Adipose tissue (tissue), 3 donors: Measurements from ENCODE around the gene EEF1AKMT2. TPM values are rescaled to one million over a fixed set of nuclear protein-coding genes. Genes with fewer than 3 reads are reported as not detected.
"Not testable (repeated sequence)": the region's sequence is repeated elsewhere in the genome, so short reads cannot be mapped to it uniquely, and the experiment has no call there.

Experiments used
- H3K27ac ChIP-seq: one replicate; pipeline ENCODE4 v1.5.1; 2013; ENCODE audit warnings: low read depth, low read length
- WGBS, 3 donors: extraction: QIAGEN DNeasy Blood & Tissue Kit; methylation state at CpG; one replicate each; pipeline ENCODE4 v1.1.7; 2013; 5-methylcytosine and 5-hydroxymethylcytosine counted together
- polyA plus RNA-seq, 3 donors: library from polyadenylated mRNA; stranded (reverse); fragments of 200-250 nt; gene quantifications; one replicate each; pipeline ENCODE4 v1.2.3, GENCODE V29; 2013
- donor health status: healthy with polysubstance abuse.
- donor health status: Bipolar disorder and iron deficiency.
- donor health status: healthy.

EEF1AKMT2 gene
- 10 to 100 TPM in 1 of 3 donors, 1 to 10 TPM in 2; 7.4 to 10.3 (median 9.2) TPM for polyA plus RNA-seq

DNA sequence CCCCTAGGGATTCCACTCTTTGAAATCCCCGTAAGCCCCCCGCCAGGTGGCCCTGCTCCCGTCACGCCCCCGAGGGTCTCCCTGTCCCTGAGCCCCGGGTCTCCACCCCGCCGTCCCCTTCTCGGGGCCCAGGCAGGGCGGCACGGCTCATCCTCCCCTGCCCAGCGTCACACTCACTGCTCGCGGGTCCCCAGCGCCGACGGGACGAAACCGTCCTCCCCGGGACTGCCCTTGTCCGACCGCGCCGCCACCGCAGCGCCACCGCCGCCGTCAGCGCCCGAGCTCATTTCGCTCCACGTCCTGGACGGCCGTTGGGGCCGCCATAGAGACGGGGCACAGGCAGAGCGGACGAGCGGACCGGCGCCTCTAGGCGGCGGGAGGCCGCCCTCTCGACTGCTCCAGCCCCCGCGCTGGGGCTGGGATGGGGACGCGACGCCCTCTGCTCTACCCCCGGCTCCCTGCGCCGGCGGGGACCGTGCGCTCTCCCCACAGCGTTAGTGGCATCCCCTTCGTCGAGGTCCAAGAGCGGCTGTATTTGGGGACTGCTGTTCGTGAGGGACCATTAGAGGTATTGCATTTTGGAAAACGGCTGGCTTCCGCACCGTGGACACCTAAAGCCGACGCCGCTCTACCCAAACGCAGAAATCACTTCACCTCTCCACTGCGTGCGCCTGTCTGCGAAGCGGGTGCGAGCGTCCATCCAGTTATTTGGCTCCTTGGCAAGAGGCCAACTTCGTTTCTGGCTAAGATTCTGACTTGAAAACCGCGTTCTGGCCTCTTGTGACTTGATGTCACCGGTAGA is at the start of gene EEF1AKMT2:
Gene EEF1AKMT2 (minus strand): TSS at position 341 of the 802 bp plus-strand sequence. CDS start 54 bp downstream, at position 287.
- WGBS, 3 donors: 0% methylated on average over 72 to 79 of the region's 79 CpGs
- H3K27ac ChIP-seq: peak within 1 kb of the TSS; percentile 44

GRCh38 chr10:124837687-124838086 is 46.0 kb upstream of the EEF1AKMT2 start:
- 77 to 93% (median 87%) methylated on average over 2 of the region's 2 CpGs for WGBS, 3 donors
- H3K27ac ChIP-seq: no peak overlapping the region

DNA sequence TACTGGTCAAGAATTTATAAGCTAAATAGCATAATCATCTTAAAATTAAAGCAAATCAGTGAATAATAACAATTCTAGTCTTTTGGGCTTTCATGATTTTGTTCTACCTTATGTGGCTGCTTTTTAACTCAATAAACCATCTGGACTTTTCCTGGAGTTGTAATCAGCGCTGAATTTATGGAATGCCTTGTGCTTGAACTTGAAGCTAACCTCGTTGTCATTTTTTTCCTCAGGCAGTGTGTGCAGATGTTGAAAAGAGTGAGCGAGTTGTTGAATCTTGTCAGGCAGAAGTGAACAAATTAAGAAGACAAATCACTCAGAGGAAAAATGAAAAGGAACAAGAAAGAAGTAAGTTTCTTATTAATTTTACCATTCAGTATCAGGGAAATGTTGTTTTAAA is 39.4 kb upstream of the EEF1AKMT2 start:
- WGBS, 3 donors: 88 to 90% (median 89%) methylated on average over 3 of the region's 3 CpGs
- H3K27ac ChIP-seq: no peak overlapping the region

DNA sequence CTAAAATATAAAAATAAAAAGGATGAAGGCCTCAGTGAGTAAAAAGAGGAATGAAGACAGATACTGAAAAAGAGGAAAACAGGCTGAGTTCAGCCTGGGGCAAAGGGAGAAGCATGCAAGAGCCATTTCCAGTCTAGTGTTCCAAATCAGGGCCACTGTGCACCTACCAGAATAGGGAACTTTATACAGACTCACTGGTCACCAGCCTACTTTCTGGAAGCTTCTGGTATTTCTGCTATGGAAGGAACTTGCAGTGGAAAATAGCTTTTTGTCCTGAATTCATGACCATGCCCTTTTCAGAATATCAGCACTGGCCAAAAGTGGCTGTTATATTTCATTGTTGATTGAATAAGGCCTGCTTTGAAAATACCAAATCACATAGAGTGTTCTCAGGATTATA is 38.8 kb upstream of the EEF1AKMT2 start:
- H3K27ac ChIP-seq: no peak overlapping the region

GRCh38 chr10:124829447-124830115 is 37.9 kb upstream of the EEF1AKMT2 start:
- H3K27ac ChIP-seq: no peak overlapping the region
- WGBS, 3 donors: 95% methylated on average over 8 of the region's 8 CpGs

- WGBS, 3 donors: 40 to 46% (median 42%) methylated on average over 3 of the region's 3 CpGs
- H3K27ac ChIP-seq: no peak overlapping the region
Observed at GRCh38 chr10:124827474-124827873, 35.8 kb upstream of the EEF1AKMT2 start.

- 96 to 98% (median 98%) methylated on average over 4 of the region's 4 CpGs for WGBS, 3 donors
Observed at GRCh38 chr10:124826262-124826661, 34.6 kb upstream of the EEF1AKMT2 start.

DNA sequence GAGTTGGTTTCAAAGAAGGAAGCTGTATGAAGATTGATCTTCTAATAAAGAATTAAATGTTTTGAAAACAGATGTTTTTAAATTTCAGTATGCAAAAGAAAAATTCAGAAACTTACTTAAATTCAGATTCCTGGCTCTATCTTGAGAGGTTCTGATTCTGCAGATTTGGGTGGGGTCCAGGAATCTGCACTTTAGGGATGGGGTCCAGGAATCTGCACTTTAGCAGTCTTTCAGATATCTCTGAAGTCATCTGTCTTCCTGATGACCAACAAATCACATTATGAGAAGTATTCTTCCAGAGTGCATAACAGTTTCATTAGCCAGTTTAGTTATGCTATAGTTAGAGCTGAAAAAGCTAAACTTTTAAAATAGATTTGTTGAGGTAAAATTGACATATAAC is 34.0 kb upstream of the EEF1AKMT2 start:
- no peak overlapping the region for H3K27ac ChIP-seq

More at GRCh38 chr10:124826262-124826661, 34.6 kb upstream of the EEF1AKMT2 start:
- H3K27ac ChIP-seq: no peak overlapping the region

DNA sequence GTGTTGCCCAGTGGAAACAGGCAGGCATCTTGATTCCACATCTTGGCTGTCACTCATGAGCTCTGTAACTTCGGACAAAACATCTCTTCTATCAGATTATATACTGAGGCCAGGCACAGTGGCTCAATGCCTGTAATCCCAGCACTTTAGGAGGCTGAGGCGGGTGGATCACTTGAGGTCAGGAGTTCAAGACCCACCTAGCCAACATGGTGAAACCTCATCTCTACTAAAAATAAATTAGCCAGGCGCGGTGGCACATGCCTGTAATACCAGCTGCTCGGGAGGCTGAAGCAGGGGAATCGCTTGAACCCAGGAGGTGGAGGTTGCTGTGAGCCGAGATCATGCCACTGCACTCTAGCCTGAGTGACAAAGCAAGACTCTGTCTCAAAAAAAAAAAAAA is 33.2 kb upstream of the EEF1AKMT2 start:
- not testable (repeated sequence) for H3K27ac ChIP-seq
- WGBS, 3 donors: 92 to 96% (median 95%) methylated on average over 7 of the region's 7 CpGs

DNA sequence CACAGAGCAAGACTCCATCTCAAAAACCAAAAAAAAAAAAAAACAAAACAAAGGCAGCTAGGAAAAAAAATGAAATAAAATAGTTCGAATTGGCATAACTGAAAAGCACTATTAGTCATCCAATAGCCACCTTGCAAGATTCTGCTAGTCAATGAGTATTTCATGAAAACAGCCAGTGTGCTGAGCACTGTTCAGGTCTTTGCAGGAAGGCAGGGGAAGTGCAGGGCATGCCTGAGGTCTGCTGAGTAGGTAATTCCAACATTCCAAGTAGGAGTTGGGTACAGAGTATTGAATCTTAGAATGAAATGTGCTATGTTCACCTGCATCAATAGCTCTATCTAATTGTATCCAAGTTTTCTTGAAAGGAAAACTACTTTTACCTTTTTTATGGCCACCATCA is 32.8 kb upstream of the EEF1AKMT2 start:
- WGBS, 3 donors: 88 to 96% (median 92%) methylated on average over 1 of the region's 1 CpG
- no peak overlapping the region for H3K27ac ChIP-seq

GRCh38 chr10:124821520-124821919 is 29.8 kb upstream of the EEF1AKMT2 start:
- H3K27ac ChIP-seq: no peak overlapping the region
- 84 to 99% (median 87%) methylated on average over 4 of the region's 4 CpGs for WGBS, 3 donors

- WGBS, 3 donors: 89 to 98% (median 96%) methylated on average over 2 of the region's 2 CpGs
- no peak overlapping the region for H3K27ac ChIP-seq
Observed at GRCh38 chr10:124820121-124820520, 28.4 kb upstream of the EEF1AKMT2 start.

DNA sequence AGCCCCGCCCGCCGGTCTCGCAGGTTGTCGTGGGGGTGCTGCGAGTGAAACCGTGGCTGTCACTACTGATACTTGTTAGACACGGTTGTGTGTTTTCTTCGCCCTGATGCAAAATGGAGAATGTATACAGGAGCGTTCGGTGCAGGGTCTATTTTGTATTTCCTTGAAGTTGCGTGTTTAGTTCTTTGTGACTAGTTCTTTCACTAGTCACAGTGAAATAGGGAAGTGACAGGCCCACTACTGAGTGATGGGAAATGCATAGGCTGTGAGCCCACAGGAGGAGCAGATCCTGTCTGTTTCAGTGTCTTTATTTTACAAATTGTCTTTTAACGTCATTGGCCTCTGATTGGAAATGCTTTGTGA is 10.6 kb upstream of the EEF1AKMT2 start:
- H3K27ac ChIP-seq: peak overlapping the region; percentile 44
- 0 to 1% (median 1%) methylated on average over 13 of the region's 13 CpGs for WGBS, 3 donors

GRCh38 chr10:124799211-124799610 is 7.5 kb upstream of the EEF1AKMT2 start:
- WGBS, 3 donors: 55 to 73% (median 69%) methylated on average over 4 of the region's 4 CpGs
- H3K27ac ChIP-seq: no peak overlapping the region

- no peak overlapping the region for H3K27ac ChIP-seq
- 49 to 71% (median 64%) methylated on average over 4 of the region's 4 CpGs for WGBS, 3 donors
Observed at GRCh38 chr10:124798781-124799180, 7.1 kb upstream of the EEF1AKMT2 start.

GRCh38 chr10:124798364-124798763 is 6.7 kb upstream of the EEF1AKMT2 start:
- no peak overlapping the region for H3K27ac ChIP-seq
- WGBS, 3 donors: 20 to 86% (median 82%) methylated on average over 1 of the region's 1 CpG

GRCh38 chr10:124792998-124793352 is 1.3 kb upstream of the EEF1AKMT2 start:
- WGBS, 3 donors: 95 to 98% (median 97%) methylated on average over 11 of the region's 11 CpGs
- H3K27ac ChIP-seq: no peak overlapping the region

DNA sequence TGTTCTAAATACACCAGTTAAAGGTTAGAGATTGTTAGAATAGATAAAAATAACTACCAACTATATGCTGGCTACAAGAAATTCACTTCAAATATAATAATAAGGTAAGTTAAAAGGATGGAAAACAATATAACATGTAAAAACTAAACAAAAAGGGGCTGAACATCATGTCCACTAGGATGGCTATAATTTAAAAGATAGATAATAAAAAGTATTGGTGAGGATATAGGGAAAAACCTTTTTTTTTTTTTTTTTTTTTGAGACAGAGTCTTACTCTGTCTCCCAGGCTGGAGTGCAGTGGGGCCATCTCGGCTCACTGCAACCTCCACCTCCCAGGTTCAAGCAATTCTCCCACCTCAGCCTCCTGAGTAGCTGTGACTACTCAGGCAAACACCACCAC is 8.8 kb downstream of the EEF1AKMT2 start:
- H3K27ac ChIP-seq: not testable (repeated sequence)
- 100% methylated on average over 1 of the region's 1 CpG for WGBS, 3 donors

- 93 to 98% (median 96%) methylated on average over 2 of the region's 2 CpGs for WGBS, 3 donors
- H3K27ac ChIP-seq: no peak overlapping the region
Observed at GRCh38 chr10:124768791-124769190, 22.9 kb downstream of the EEF1AKMT2 start.

DNA sequence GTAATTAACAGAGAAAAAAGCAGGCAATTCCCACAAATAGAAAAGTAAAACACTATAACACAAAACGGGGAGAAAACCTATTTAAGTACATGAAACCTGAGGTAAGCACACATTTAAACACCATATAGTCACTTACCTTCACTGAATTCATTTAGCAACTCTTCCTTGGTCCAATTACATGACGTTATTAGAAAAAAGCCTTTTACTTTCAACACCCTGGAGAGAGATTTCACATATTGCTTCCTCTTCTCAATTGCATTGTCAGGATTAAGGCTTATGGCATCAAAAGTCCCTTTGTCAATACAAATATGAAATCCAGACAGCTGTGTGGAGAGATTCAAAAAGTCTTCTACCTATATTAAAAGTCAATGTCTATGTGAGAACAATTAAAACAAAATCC is 26.4 kb downstream of the EEF1AKMT2 start:
- H3K27ac ChIP-seq: no peak overlapping the region
- WGBS, 3 donors: 70 to 86% (median 78%) methylated on average over 2 of the region's 2 CpGs
